Measurements from ENCODE around the gene YBEY.

The YBEY gene

DNA sequence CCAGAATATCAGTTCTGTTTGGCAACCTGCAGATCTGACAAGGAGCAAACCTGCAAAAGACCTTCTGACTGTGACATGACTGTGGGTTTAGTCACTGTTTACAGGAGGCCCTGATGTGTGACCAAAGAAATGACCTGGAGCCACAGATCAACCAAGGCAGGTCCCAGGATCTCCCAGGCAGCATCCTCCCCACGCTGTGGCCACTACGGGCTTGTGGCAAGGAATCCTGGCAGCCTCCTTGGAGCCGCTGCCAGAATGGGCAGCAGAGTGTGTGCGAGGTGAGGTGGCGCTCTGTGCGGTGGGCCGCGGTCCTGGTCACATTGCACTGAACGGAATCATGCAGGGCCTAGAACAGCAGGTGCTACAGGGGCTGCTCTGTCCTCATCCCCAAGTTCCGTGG lies 16.7 kb upstream of the YBEY start:
- DNase-seq = no peak
- Histone ChIP-seq H3K14ac (ENCODE audit: low read length in 2 of 2) (no peak overlapping the region), H2AK5ac (ENCODE audit: low read length, severe bottlenecking) (no peak overlapping the region), H3K27me3 (ENCODE audit: control insufficient read depth in 1 of 2, insufficient read depth in 1 of 2, low read length in 2 of 2) (no peaks in the 10 kb centered on the region), H3K4me2 (ENCODE audit: low read length, poor library complexity, severe bottlenecking) (no peak overlapping the region), H3K27ac (ENCODE audit: low read length, poor library complexity, severe bottlenecking) (no peak overlapping the region), H3K4me1 (ENCODE audit: control insufficient read depth, insufficient read depth, low read depth, low read length) (peaks cover 8% of the 10 kb centered on the region), H4K91ac (ENCODE audit: low read length) (no peak overlapping the region), H3K4me3 (ENCODE audit: insufficient read depth in 1 of 2, low read depth in 1 of 2, low read length in 2 of 2) (no peak overlapping the region), H3K36me3 (ENCODE audit: control insufficient read depth in 1 of 2, insufficient read depth in 2 of 2, low read depth in 1 of 2, low read length in 2 of 2) (peaks cover 84 to 95% of the 10 kb centered on the region in 2 experiments), H2BK12ac (ENCODE audit: low read length in 2 of 2) (no peak overlapping the region), H3K18ac (ENCODE audit: low read depth in 1 of 2, low read length in 2 of 2) (no peak overlapping the region), H2AFZ (ENCODE audit: low read depth, low read length) (no peak overlapping the region), H2BK120ac (ENCODE audit: low read depth, low read length) (no peak overlapping the region), H3K9ac (ENCODE audit: low read length) (no peak overlapping the region), H3K9me3 (ENCODE audit: control insufficient read depth, low read length) (no peaks in the 10 kb centered on the region), H3K79me1 (replicated peaks; ENCODE audit: low read length, poor library complexity, severe bottlenecking) (peaks cover 30% of the 10 kb centered on the region), H2BK5ac (ENCODE audit: low read depth, low read length, poor library complexity, severe bottlenecking) (no peak overlapping the region), H3K23ac (ENCODE audit: low read length in 2 of 2) (no peak overlapping the region), H3K4ac (ENCODE audit: low read depth in 1 of 2, low read length in 2 of 2) (peak overlapping the region in 1 of 2 experiments; percentile 24), H2BK15ac (ENCODE audit: low read depth, poor library complexity, severe bottlenecking) (no peak overlapping the region), H4K8ac (ENCODE audit: low read length) (no peak overlapping the region)
- 95% methylated on average over 10 of the region's 10 CpGs for WGBS

DNA sequence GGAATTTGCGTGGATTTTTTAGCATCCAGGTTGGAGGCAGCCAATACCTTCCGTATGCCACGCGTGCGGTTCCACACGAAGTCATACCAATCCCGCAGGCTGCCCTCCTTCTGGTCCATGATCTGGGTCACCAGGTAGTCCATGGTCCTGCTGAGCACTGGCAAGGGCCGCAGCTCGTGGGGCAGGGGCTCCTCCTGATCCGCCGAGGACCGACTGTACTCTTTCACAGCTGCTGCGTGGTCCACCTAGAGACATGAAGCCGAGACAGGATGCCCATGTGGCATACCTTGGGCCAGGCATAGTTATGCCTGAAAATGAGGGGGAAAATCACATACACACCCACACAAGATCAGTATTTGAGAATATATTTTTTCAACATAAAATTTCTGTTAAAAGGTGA lies 12.8 kb upstream of the YBEY start:
- H2BK15ac ChIP-seq (ENCODE audit: low read depth, poor library complexity, severe bottlenecking) = no peak overlapping the region
- H3K4ac ChIP-seq (ENCODE audit: low read depth in 1 of 2, low read length in 2 of 2) = no peak overlapping the region
- no peak overlapping the region for H3K27ac ChIP-seq (ENCODE audit: low read length, poor library complexity, severe bottlenecking)
- H3K9ac ChIP-seq (ENCODE audit: low read length) = no peak overlapping the region
- WGBS = 93% methylated on average over 13 of the region's 14 CpGs
- H3K23ac ChIP-seq (ENCODE audit: low read length in 2 of 2) = no peak overlapping the region
- no peak overlapping the region for H3K14ac ChIP-seq (ENCODE audit: low read length in 2 of 2)
- no peaks in the 10 kb centered on the region for H3K27me3 ChIP-seq (ENCODE audit: control insufficient read depth in 1 of 2, insufficient read depth in 1 of 2, low read length in 2 of 2)
- H2BK120ac ChIP-seq (ENCODE audit: low read depth, low read length) = no peak overlapping the region
- H2AFZ ChIP-seq (ENCODE audit: low read depth, low read length) = no peak overlapping the region
- no peak overlapping the region for H2AK5ac ChIP-seq (ENCODE audit: low read length, severe bottlenecking)
- no peak overlapping the region for H2BK12ac ChIP-seq (ENCODE audit: low read length in 2 of 2)
- no peaks in the 10 kb centered on the region for H3K9me3 ChIP-seq (ENCODE audit: control insufficient read depth, low read length)
- H2BK5ac ChIP-seq (ENCODE audit: low read depth, low read length, poor library complexity, severe bottlenecking) = no peak overlapping the region
- H3K4me1 ChIP-seq (ENCODE audit: control insufficient read depth, insufficient read depth, low read depth, low read length) = peaks cover 6% of the 10 kb centered on the region
- no peak overlapping the region for H3K4me3 ChIP-seq (ENCODE audit: insufficient read depth in 1 of 2, low read depth in 1 of 2, low read length in 2 of 2)
- no peak overlapping the region for H3K4me2 ChIP-seq (ENCODE audit: low read length, poor library complexity, severe bottlenecking)
- H3K18ac ChIP-seq (ENCODE audit: low read depth in 1 of 2, low read length in 2 of 2) = no peak overlapping the region
- peaks cover 28% of the 10 kb centered on the region for H3K79me1 ChIP-seq (replicated peaks; ENCODE audit: low read length, poor library complexity, severe bottlenecking)
- H4K8ac ChIP-seq (ENCODE audit: low read length) = no peak overlapping the region
- DNase-seq = no peak
- peaks cover 72 to 94% of the 10 kb centered on the region in 2 experiments for H3K36me3 ChIP-seq (ENCODE audit: control insufficient read depth in 1 of 2, insufficient read depth in 2 of 2, low read depth in 1 of 2, low read length in 2 of 2)
- no peak overlapping the region for H4K91ac ChIP-seq (ENCODE audit: low read length)

DNA sequence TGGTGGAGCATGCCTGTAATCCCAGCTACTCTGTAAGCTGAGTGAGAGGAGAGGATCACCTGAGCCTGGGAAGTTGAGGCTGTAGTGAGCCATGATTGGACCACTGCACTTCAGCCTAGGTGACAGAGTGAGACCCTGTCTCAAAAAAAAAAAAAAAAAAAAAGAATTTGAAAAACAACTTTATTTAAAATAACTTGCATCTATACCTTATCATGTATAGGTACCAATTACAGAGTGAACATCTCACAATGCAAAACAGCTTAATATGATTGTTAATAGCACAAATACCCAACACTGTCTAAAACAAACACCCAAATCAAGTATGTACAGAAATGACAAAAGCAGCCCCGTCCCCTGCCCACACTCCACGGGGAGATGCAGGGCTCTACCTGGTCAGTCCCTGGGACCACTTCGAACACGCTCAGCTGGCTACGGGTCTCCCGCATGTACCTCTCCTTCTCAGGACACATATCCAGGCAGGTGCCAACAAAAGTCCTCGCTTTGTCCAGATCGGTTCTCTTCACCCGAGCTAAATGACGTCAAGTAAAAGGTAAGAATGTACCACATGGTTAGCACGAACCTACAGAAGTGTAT lies 11.2 kb upstream of the YBEY start:
- H3K4me2 ChIP-seq (ENCODE audit: low read length, poor library complexity, severe bottlenecking) = no peak overlapping the region
- peaks cover 73 to 93% of the 10 kb centered on the region in 2 experiments for H3K36me3 ChIP-seq (ENCODE audit: control insufficient read depth in 1 of 2, insufficient read depth in 2 of 2, low read depth in 1 of 2, low read length in 2 of 2)
- no peaks in the 10 kb centered on the region for H3K27me3 ChIP-seq (ENCODE audit: control insufficient read depth in 1 of 2, insufficient read depth in 1 of 2, low read length in 2 of 2)
- no peak overlapping the region for H4K91ac ChIP-seq (ENCODE audit: low read length)
- H2BK15ac ChIP-seq (ENCODE audit: low read depth, poor library complexity, severe bottlenecking) = no peak overlapping the region
- H3K18ac ChIP-seq (ENCODE audit: low read depth in 1 of 2, low read length in 2 of 2) = no peak overlapping the region
- no peak for DNase-seq
- H4K8ac ChIP-seq (ENCODE audit: low read length) = no peak overlapping the region
- H2BK120ac ChIP-seq (ENCODE audit: low read depth, low read length) = no peak overlapping the region
- no peak overlapping the region for H2AK5ac ChIP-seq (ENCODE audit: low read length, severe bottlenecking)
- no peaks in the 10 kb centered on the region for H3K9me3 ChIP-seq (ENCODE audit: control insufficient read depth, low read length)
- H3K4me1 ChIP-seq (ENCODE audit: control insufficient read depth, insufficient read depth, low read depth, low read length) = no peaks in the 10 kb centered on the region
- no peak overlapping the region for H2BK12ac ChIP-seq (ENCODE audit: low read length in 2 of 2)
- H3K14ac ChIP-seq (ENCODE audit: low read length in 2 of 2) = no peak overlapping the region
- no peak overlapping the region for H3K4ac ChIP-seq (ENCODE audit: low read depth in 1 of 2, low read length in 2 of 2)
- no peak overlapping the region for H2AFZ ChIP-seq (ENCODE audit: low read depth, low read length)
- no peak overlapping the region for H3K23ac ChIP-seq (ENCODE audit: low read length in 2 of 2)
- H3K4me3 ChIP-seq (ENCODE audit: insufficient read depth in 1 of 2, low read depth in 1 of 2, low read length in 2 of 2) = no peak overlapping the region
- H3K9ac ChIP-seq (ENCODE audit: low read length) = no peak overlapping the region
- WGBS = over 99% methylated on average over 10 of the region's 11 CpGs
- no peak overlapping the region for H3K27ac ChIP-seq (ENCODE audit: low read length, poor library complexity, severe bottlenecking)
- no peak overlapping the region for H2BK5ac ChIP-seq (ENCODE audit: low read depth, low read length, poor library complexity, severe bottlenecking)
- H3K79me1 ChIP-seq (replicated peaks; ENCODE audit: low read length, poor library complexity, severe bottlenecking) = peaks cover 35% of the 10 kb centered on the region

DNA sequence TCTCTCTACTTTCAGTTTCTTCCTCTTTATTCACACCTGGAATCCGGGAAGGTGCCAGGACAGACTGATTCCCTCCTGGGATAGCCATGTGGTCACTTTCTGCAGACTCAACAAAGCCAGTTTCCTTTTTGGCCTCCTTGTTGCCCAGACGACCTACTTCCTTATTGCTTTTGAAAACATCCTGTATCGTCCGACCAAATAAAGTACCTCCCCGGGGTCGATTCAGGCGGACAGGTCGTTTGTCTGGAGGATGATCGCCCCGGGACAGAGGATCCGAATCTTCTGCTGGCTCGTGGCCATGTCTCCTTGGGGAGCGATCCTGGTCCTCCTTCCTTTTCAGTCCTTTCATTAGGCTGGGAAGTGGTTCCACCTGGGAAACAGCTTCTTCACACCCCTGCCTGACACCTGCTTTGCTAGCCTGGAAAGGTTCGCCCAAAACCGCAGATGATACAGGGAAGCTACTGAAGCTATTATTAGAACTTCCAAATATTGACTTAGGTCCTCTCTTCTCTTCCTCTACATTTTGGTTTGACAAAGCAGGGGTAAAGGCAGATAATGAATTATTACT lies 2.0 kb upstream of the YBEY start:
- no peak overlapping the region for H3K23ac ChIP-seq (ENCODE audit: low read length in 2 of 2)
- peaks cover 13% of the 10 kb centered on the region for H3K4me1 ChIP-seq (ENCODE audit: control insufficient read depth, insufficient read depth, low read depth, low read length)
- H2AK5ac ChIP-seq (ENCODE audit: low read length, severe bottlenecking) = no peak overlapping the region
- peak overlapping the region in 1 of 2 experiments; percentile 85 for H3K4me3 ChIP-seq (ENCODE audit: insufficient read depth in 1 of 2, low read depth in 1 of 2, low read length in 2 of 2)
- H2BK120ac ChIP-seq (ENCODE audit: low read depth, low read length) = no peak overlapping the region
- no peaks in the 10 kb centered on the region for H3K9me3 ChIP-seq (ENCODE audit: control insufficient read depth, low read length)
- peaks cover 27 to 52% of the 10 kb centered on the region in 2 experiments for H3K36me3 ChIP-seq (ENCODE audit: control insufficient read depth in 1 of 2, insufficient read depth in 2 of 2, low read depth in 1 of 2, low read length in 2 of 2)
- DNase-seq = no peak
- H3K4me2 ChIP-seq (ENCODE audit: low read length, poor library complexity, severe bottlenecking) = peak overlapping the region; percentile 38
- H3K14ac ChIP-seq (ENCODE audit: low read length in 2 of 2) = no peak overlapping the region
- peak overlapping the region; percentile 66 for H4K8ac ChIP-seq (ENCODE audit: low read length)
- H2BK12ac ChIP-seq (ENCODE audit: low read length in 2 of 2) = no peak overlapping the region
- H3K4ac ChIP-seq (ENCODE audit: low read depth in 1 of 2, low read length in 2 of 2) = no peak overlapping the region
- H3K27me3 ChIP-seq (ENCODE audit: control insufficient read depth in 1 of 2, insufficient read depth in 1 of 2, low read length in 2 of 2) = no peaks in the 10 kb centered on the region
- 87% methylated on average over 14 of the region's 15 CpGs for WGBS
- no peak overlapping the region for H4K91ac ChIP-seq (ENCODE audit: low read length)
- H2BK5ac ChIP-seq (ENCODE audit: low read depth, low read length, poor library complexity, severe bottlenecking) = no peak overlapping the region
- no peak overlapping the region for H3K27ac ChIP-seq (ENCODE audit: low read length, poor library complexity, severe bottlenecking)
- no peak overlapping the region for H2BK15ac ChIP-seq (ENCODE audit: low read depth, poor library complexity, severe bottlenecking)
- H3K9ac ChIP-seq (ENCODE audit: low read length) = peak overlapping the region; percentile 96
- no peak overlapping the region for H2AFZ ChIP-seq (ENCODE audit: low read depth, low read length)
- H3K79me1 ChIP-seq (replicated peaks; ENCODE audit: low read length, poor library complexity, severe bottlenecking) = peaks cover 23% of the 10 kb centered on the region
- H3K18ac ChIP-seq (ENCODE audit: low read depth in 1 of 2, low read length in 2 of 2) = no peak overlapping the region
